CD14-positive monocyte (primary cell): ENCODE results near the gene BLOC1S4. TPM values are rescaled to one million over a fixed set of nuclear protein-coding genes. Genes with fewer than 3 reads are reported as not detected.
A peak's percentile ranks its signal among the peaks of the same experiment; 100 is the strongest.

ENCODE experiments used
- DNase-seq, 3 donors: peaks; one replicate each; pipeline ENCODE4 v3.0.0-alpha.2; 2011 to 2022
- H2AFZ ChIP-seq: 2 replicates; pipeline ENCODE4 v1.6.0; 2012; ENCODE audit warnings: mild to moderate bottlenecking, low read depth, low read length, inconsistent platforms; ENCODE audit not compliant: insufficient read depth, poor library complexity, severe bottlenecking
- H3K27ac ChIP-seq, 2 donors: 1 replicate in 1 of 2; 2 replicates in 1 of 2; pipeline ENCODE4 v1.5.1; 2012 to 2013; ENCODE audit warnings: low read length in 2 of 2, control low read depth in 1 of 2, inconsistent platforms in 1 of 2, low read depth in 1 of 2, mild to moderate bottlenecking in 1 of 2
- H3K27me3 ChIP-seq, 2 donors: one replicate each; pipeline versions ENCODE4 v1.6.0 to v1.6.1; 2011 to 2013; ENCODE audit warnings: low read length in 2 of 2; ENCODE audit not compliant: control insufficient read depth in 2 of 2, insufficient read depth in 2 of 2
- H3K36me3 ChIP-seq, 2 donors: replicated peaks in 1 of 2; 1 replicate in 1 of 2; 2 replicates in 1 of 2; pipeline versions ENCODE4 v1.5.1 to v1.6.1; 2012 to 2013; ENCODE audit warnings: low read length in 2 of 2, control low read depth in 1 of 2, inconsistent platforms in 1 of 2, mild to moderate bottlenecking in 1 of 2; ENCODE audit not compliant: insufficient read depth in 2 of 2, control insufficient read depth in 1 of 2
- H3K4me1 ChIP-seq, 2 donors: 1 replicate in 1 of 2; 2 replicates in 1 of 2; pipeline versions ENCODE4 v1.5.1 to v1.6.1; 2012 to 2013; ENCODE audit warnings: low read length in 2 of 2, control low read depth in 1 of 2, inconsistent platforms in 1 of 2, mild to moderate bottlenecking in 1 of 2, moderate library complexity in 1 of 2; ENCODE audit not compliant: insufficient read depth in 2 of 2, control insufficient read depth in 1 of 2
- H3K4me2 ChIP-seq: replicated peaks from 2 replicates; pipeline ENCODE3; 2012; ENCODE audit warnings: low read length, moderate library complexity, mild to moderate bottlenecking; ENCODE audit not compliant: poor library complexity, severe bottlenecking; ENCODE audit errors: extremely low read depth
- H3K4me3 ChIP-seq, 3 experiments: fragments of 200-600 bp in 1 of 3; sonication (generic) in 1 of 3; replicated peaks in 1 of 3; 1 replicate in 2 of 3; 2 replicates in 1 of 3; pipeline ENCODE4 v1.5.1; 2011 to 2013; ENCODE audit warnings: low read length in 3 of 3, mild to moderate bottlenecking in 3 of 3, control low read depth in 2 of 3, low read depth in 2 of 3, inconsistent platforms in 1 of 3, moderate library complexity in 1 of 3
- H3K79me2 ChIP-seq: 2 replicates; pipeline ENCODE4 v1.6.0; 2012; ENCODE audit warnings: mild to moderate bottlenecking, control low read depth, inconsistent platforms, low read length, moderate library complexity; ENCODE audit not compliant: insufficient read depth
- H3K9ac ChIP-seq: 2 replicates; pipeline ENCODE4 v1.6.0; 2017; ENCODE audit warnings: low read length, mild to moderate bottlenecking; ENCODE audit not compliant: insufficient read depth, poor library complexity, severe bottlenecking
- H3K9me3 ChIP-seq, 2 donors: replicated peaks in 1 of 2; 1 replicate in 1 of 2; 2 replicates in 1 of 2; pipeline versions ENCODE4 v1.5.1 to v1.6.1; 2012 to 2013; ENCODE audit warnings: low read length in 2 of 2, control low read depth in 1 of 2; ENCODE audit not compliant: control insufficient read depth in 1 of 2, insufficient read depth in 1 of 2
- H4K20me1 ChIP-seq: 2 replicates; pipeline ENCODE4 v1.6.0; 2012; ENCODE audit warnings: mild to moderate bottlenecking, low read length, control low read depth, moderate library complexity; ENCODE audit not compliant: insufficient read depth
- H3K27ac Mint-ChIP-seq, 7 donors: one replicate each; pipeline ENCODE4 v1.8.0; 2020; ENCODE audit warnings: mild to moderate bottlenecking in 7 of 7, mixed read lengths in 7 of 7, moderate library complexity in 6 of 7, inconsistent platforms in 2 of 7
- H3K27me3 Mint-ChIP-seq, 3 donors: one replicate each; pipeline ENCODE4 v1.8.0; 2021 to 2022; ENCODE audit warnings: low read depth in 3 of 3, mild to moderate bottlenecking in 3 of 3, mixed read lengths in 3 of 3, moderate library complexity in 3 of 3, inconsistent platforms in 1 of 3
- H3K36me3 Mint-ChIP-seq, 2 donors: one replicate each; pipeline ENCODE4 v1.8.0; 2020; ENCODE audit warnings: mixed read lengths in 2 of 2, inconsistent platforms in 1 of 2, mild to moderate bottlenecking in 1 of 2
- H3K4me1 Mint-ChIP-seq: one replicate; pipeline ENCODE4 v1.8.0; 2020; ENCODE audit warnings: mild to moderate bottlenecking, mixed read lengths
- H3K4me3 Mint-ChIP-seq, 2 donors: one replicate each; pipeline ENCODE4 v1.8.0; 2020; ENCODE audit warnings: mild to moderate bottlenecking in 2 of 2, mixed read lengths in 2 of 2, moderate library complexity in 1 of 2
- H3K9me3 Mint-ChIP-seq, 7 donors: one replicate each; pipeline ENCODE4 v1.8.0; 2020 to 2022; ENCODE audit warnings: mixed read lengths in 7 of 7, mild to moderate bottlenecking in 6 of 7, moderate library complexity in 6 of 7, inconsistent platforms in 2 of 7
- CTCF ChIP-seq: fragments of 200-600 bp; IDR thresholded peaks from one replicate; pipeline ENCODE4 v1.8.0; 2022; ENCODE audit warnings: antibody characterized with exemption, mild to moderate bottlenecking
- WGBS: methylation state at CpG from one replicate; pipeline ENCODE4 v1.1.5; 2013; ENCODE audit warnings: missing lambda C conversion rate; ENCODE audit not compliant: insufficient coverage; 5-methylcytosine and 5-hydroxymethylcytosine counted together
- intact Hi-C, 2 donors: fragments of 100-400 bp; cut with micrococcal nuclease; formaldehyde crosslinking; loops; one replicate each; pipeline versions ENCODE4 v1.15.0 to v1.15.1; 2023
- polyA plus RNA-seq, 3 donors: library from polyadenylated mRNA; depleted of rRNA in 1 of 3; unstranded in 2 of 3; stranded (reverse) in 1 of 3; fragments of 300-500 nt in 2 of 3; fragments of >200 nt in 1 of 3; fragmentation: Illumina TruSeq in 2 of 3; gene quantifications; 1 replicate in 2 of 3; 2 replicates in 1 of 3; pipeline ENCODE4 v1.2.3, GENCODE V29; 2012 to 2021

The BLOC1S4 gene
- polyA plus RNA-seq, 3 donors, result 6.7 to 30.9 (median 20.1) TPM

DNA sequence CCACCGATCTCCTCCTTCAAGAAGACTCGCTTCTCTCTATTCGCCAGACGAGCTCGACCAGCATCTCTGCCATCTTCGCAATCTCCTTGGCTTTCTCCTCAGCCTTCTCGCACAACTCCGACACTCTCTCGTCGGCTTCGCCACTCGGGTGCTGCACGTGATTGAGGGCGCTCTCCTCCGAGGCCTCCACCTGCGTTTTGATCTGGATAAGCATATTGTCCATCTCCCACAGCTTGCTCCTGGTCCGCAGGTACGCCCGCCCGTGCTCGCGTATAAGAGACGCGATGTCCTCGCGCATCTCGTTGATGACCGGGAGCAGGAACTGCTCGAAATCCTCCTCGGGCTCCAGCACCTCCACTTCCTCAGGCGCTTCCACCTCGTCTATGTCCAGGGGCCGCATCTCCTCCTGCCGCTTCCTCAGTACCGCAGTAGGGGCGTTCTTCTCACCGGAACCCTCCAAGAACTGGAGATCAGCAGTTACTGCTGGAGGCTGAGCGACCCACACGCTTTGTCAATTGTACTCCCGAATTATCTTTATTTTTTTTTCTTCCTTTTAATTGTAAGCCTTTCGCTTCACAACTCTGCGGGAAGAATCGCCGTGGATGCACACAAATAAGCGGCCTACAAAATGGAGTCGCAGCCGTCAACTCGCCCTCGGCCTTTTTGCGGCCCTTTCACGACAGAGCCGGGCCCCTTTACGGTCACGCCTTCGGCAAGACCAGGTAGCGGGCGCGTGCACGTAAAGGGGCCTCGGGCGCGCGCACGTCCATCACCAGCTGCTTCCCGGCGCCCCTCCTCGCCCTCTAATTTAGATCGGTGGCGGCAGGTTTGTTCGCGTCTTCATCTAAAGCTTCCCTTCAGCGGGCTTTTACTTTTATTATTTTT lies 6.5 kb upstream of the BLOC1S4 start, which contains the start of gene MRFAP1L1:
Gene MRFAP1L1, minus strand, starts transcription at position 636 of the 885 bp plus-strand sequence. Its CDS starts 236 bp downstream, at position 400.
- TF ChIP-seq CTCF, result no peak
- peak; percentile 93 to 95 (median 95) for DNase-seq
- 0% methylated on average over 64 of the region's 72 CpGs for WGBS
- H3K27me3 ChIP-seq, result no peaks in the 10 kb centered on the region
- peak within 1 kb of the TSS; percentile 92 for H2AFZ ChIP-seq
- H3K4me2 ChIP-seq, result peak within 1 kb of the TSS; percentile 91
- H4K20me1 ChIP-seq, result peaks cover 24% of the 10 kb centered on the region
- peak within 1 kb of the TSS; percentile 82 for H3K9ac ChIP-seq
- H3K36me3 ChIP-seq, result peaks cover 0 to 29% of the 10 kb centered on the region in 2 donors
- no peaks in the 10 kb centered on the region for H3K9me3 ChIP-seq
- H3K4me1 ChIP-seq, result peaks cover 36 to 41% of the 10 kb centered on the region in 2 donors
- intact Hi-C loops, result loop anchor here (1.0 to 10.0 kb wide), 4 partner anchors 35 to 935 kb away; partner anchors contain the start of gene TADA2B (in 1 of the 2)
- peaks cover 0 to 10% (median 0%) of the 10 kb centered on the region in 7 donors for H3K9me3 Mint-ChIP-seq
- H3K4me3 ChIP-seq, result peak within 1 kb of the TSS; percentile 75 to 85 (median 82)
- H3K4me1 Mint-ChIP-seq, result peaks cover 48% of the 10 kb centered on the region
- peak within 1 kb of the TSS; percentile 96 to 99 (median 98) for H3K27ac Mint-ChIP-seq
- peaks cover 20 to 26% of the 10 kb centered on the region in 2 donors for H3K36me3 Mint-ChIP-seq
- peaks cover 48% of the 10 kb centered on the region for H3K79me2 ChIP-seq
- H3K27me3 Mint-ChIP-seq, result peaks cover 0 to 4% (median 2%) of the 10 kb centered on the region in 3 donors
- peak within 1 kb of the TSS; percentile 99 to 100 for H3K4me3 Mint-ChIP-seq
- peak within 1 kb of the TSS; percentile 89 to 91 for H3K27ac ChIP-seq

- H2AFZ ChIP-seq, result peak overlapping the region; percentile 92
- H3K27me3 ChIP-seq, result no peaks in the 10 kb centered on the region
- H3K36me3 ChIP-seq, result peaks cover 0 to 28% of the 10 kb centered on the region in 2 donors
- Mint-ChIP-seq H3K27me3 (peaks cover 0 to 4% (median 2%) of the 10 kb centered on the region in 3 donors), H3K27ac (peak overlapping the region in 6 of 7 donors; percentile 30 to 99 (median 97)), H3K4me3 (peak overlapping the region; percentile 99 to 100), H3K9me3 (peaks cover 0 to 10% (median 0%) of the 10 kb centered on the region in 7 donors), H3K4me1 (peaks cover 47% of the 10 kb centered on the region), H3K36me3 (peaks cover 17 to 20% of the 10 kb centered on the region in 2 donors)
- TF ChIP-seq CTCF, result no peak
- no peaks in the 10 kb centered on the region for H3K9me3 ChIP-seq
- peak overlapping the region; percentile 75 to 85 (median 82) for H3K4me3 ChIP-seq
- no peak for DNase-seq
- peak overlapping the region in 1 of 2 donors; percentile 91 for H3K27ac ChIP-seq
- peaks cover 40% of the 10 kb centered on the region for H3K79me2 ChIP-seq
- peak overlapping the region; percentile 82 for H3K9ac ChIP-seq
- WGBS, result 20% methylated on average over 1 of the region's 6 CpGs
- H3K4me1 ChIP-seq, result peaks cover 40 to 46% of the 10 kb centered on the region in 2 donors
- H4K20me1 ChIP-seq, result peaks cover 18% of the 10 kb centered on the region
- H3K4me2 ChIP-seq, result peak overlapping the region; percentile 91
- intact Hi-C loops, result loop anchor here in 1 of 2 donors (1.0 to 10.0 kb wide), 2 partner anchors 37 to 335 kb away; partner anchors contain the start of gene TADA2B
Observed at GRCh38 chr4:6710282-6710681, 5.7 kb upstream of the BLOC1S4 start.
